ENCODE measurements around the gene MRPL32.
"Not testable (repeated sequence)": the region's sequence is repeated elsewhere in the genome, so short reads cannot be mapped to it uniquely, and the experiment has no call there.

The MRPL32 gene

DNA sequence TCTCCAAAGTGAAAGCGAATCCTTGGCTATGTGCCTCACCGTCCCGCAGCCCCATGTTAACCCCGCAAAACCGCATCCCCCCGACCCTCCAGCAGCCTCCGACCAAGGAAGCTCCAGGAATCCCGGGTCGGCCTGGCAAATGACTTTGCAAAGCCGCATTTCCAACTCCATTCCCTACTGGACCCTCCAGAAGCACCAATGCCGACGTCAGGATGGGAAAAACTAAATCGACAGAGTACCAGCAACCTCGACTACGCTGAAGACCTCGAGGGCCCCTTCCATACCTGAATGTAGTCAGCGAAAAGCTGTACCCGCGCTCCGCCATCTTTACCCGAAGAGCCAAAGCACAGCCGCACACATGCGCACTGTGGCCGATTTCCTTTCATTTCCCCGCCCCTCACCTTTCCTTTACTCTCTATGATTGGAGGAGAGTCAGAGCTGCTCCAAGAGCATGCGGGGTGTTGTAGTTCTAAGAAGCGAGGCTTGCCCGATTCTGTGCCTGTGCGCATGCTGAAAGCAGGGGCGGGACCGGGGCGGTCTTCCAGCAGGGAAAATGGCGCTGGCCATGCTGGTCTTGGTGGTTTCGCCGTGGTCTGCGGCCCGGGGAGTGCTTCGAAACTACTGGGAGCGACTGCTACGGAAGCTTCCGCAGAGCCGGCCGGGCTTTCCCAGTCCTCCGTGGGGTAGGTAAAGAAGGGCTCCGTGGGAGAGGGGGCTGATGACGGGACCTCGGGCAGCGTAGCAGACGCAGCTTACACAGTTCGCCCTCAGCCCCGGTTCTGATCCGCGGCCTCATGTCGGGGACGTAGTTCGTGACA is at the start of gene MRPL32, which contains the start of gene PSMA2:
Gene MRPL32, plus strand, starts transcription at position 543 of the 818 bp plus-strand sequence. Its CDS starts 11 bp downstream, at position 554.
Gene PSMA2, minus strand, starts transcription at position 341 of the 818 bp plus-strand sequence. Its CDS starts 16 bp downstream, at position 325.
- peak; percentile 99 for DNase-seq

DNA sequence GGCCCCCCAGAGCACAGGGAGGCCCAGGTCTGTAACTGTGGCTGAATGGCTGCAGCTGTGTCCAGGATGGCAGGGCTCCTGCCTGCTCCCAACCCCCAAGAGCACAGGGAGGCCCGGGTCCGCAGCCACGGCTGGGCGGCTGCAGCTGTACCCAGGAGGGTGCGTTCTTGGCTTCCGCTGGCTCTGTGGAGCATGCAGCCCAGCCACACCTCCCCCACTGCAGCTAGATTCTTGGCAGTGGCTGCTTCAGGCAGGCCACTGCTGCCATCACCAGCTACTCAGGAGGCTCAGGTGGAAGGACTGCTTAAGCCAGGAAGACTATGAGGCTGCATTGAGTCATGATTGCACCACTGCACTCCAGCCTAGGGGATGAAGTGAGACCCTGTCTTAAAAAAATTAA is 48.2 kb upstream of the MRPL32 start:
- no peak for DNase-seq

DNA sequence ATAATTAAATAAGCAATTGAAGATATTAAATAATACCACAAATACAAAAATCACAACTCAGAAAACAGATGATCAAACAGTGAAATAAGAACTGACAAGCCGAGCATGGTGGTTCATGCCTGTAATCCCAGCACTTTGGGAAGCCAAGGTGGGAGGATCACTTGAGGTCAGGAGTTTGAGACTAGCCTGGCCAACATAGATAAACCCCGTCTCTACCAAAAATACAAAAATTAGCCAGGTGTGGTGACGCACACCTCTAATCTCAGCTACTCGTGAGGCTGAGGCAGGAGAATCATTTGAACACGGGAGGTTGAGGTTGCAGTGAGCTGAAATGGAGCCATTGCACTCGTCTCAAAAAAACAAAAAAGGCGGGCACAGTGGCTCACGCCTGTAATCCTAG is 47.0 kb upstream of the MRPL32 start:
- DNase-seq, result not testable (repeated sequence)

DNA sequence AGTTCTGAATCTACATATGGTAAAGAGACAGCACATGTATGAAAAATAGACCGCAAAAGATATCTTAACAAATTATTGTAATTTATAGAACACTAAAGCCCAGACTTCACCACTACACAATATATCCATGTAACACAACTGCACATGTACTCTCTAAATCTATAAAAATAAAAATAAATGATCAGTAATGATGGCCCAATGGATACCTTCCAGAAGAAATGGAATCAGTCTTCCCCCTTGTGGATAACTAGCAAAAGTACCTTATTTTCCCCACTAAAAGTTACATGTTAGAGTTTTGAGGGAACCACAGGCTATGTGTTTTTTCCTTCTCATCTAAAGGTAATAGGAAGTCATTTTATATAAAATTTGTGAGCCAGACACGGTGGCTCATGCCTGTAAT is 46.0 kb upstream of the MRPL32 start:
- no peak for DNase-seq

DNA sequence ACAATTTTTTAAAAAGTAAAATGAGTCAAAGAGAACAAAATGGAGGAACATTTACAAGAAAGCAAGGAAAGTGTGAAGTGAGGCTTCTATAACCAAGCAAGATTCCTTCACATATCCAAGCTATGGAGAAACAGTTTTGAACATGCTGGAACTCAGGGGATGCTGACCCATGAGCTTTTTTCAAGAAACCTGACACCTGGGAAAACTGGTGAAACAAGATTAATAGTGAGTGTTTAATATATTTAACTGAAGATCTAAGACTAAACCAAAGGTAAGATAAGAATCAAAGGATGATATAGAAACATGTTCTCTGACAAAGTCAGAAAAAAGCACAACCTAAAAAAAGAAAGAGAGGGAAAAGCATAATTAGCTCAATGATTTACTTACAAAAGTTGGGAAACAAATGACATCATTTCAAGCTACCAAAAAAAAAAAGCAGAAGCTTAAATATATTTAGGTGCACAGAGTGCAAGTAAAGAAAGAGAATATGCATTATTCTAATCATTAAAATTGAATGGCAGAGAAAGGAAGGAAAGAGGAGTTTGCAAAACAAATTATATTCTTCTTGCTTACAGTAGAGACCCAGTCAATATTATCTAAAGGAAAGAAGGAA is 45.2 kb upstream of the MRPL32 start:
- no peak for DNase-seq

DNA sequence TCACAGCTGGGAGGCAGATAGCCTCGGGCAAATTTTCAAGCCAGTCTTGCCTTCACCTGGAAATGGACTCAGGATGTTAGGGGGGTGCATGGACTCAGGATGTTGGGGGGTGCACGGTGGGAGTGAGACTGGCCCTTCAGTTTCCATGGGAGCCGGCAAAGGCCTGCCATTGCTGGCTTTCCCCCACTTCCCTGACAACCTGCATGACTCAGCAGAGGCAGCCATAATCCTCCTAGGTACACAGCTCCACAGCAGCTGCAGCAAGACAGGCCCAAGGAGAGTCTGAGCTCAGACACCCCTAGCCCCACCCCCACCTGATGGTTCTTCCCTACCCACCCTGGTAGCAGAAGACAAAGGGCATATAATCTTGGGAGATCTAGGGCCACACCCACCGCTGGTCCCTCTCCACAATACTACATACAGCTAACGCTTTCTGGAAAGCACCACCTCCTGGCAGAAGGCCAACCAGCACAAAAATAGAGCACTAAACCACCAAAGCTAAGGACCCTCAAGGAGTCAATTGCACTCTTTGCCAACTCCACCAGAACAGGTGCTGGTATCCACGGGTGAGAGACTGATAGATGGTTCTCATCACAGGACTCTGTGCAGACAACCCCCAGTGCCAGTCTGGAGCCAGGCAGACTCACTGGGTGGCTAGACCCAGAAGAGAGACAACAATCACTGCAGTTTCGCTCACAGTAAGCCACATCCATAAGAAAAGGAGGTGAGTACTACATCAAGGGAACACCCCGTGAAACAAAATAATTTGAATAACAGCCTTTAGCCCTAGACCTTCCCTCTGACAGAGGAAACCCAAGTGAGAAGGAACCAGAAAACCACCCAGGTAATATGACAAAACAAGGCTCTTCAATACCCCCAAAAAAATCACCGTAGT is 38.6 kb upstream of the MRPL32 start:
- DNase-seq, result no peak

DNA sequence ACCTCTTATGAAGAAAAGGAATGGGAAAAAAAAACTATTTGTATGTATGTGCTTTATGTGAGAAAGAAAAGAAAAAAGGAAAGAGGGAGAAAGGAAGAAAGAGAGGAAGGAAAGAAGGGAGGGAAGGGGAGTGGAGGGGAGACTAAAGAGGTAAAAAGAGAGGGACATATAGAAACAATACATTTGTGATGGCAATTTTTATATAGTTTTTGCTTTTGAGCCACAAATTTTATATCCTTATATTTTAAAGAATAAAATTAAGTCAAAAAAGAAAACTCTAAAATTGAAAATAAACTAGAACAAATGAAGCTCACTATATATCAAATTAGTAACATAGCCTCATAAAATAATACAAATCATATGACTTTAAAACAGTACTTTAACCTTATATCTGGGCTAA is 31.3 kb upstream of the MRPL32 start:
- DNase-seq, result no peak

DNA sequence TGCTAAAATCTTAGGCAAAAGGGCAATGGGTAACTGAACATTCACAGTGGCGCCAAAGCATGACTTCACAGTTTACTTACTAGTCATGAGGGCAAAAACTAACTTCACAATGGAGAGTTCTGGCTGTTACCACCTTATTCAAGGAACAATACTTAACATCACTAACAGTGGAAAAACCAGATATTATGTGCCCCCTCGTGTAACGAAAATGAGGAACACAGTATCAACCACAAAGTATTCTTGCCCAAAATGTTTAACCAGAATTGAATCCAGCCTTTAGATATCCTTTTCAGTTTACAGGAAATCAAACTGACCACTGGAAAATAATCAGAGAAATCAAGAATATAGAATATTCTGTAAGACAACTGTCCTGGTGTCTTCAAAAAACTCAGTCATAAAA is 29.8 kb upstream of the MRPL32 start:
- no peak for DNase-seq

DNA sequence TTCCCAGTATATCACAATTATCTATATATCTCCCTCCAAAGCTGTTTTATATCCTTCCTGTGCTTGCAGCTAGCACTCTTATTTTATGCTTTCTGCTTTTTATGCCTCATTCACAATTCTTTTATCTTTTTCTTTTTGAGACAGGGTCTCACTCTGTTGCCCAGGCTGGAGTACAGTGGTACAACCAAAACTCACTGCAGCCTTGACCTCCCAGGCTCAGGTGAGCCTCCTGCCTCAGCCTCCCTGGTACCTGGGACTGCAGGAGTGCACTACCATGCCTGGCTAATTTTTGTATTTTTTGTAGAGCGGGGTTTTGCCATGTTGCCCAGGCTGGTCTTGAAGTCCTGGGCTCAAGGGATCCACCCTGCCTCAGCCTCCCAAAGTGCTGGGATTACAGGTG is 26.0 kb upstream of the MRPL32 start:
- no peak for DNase-seq

DNA sequence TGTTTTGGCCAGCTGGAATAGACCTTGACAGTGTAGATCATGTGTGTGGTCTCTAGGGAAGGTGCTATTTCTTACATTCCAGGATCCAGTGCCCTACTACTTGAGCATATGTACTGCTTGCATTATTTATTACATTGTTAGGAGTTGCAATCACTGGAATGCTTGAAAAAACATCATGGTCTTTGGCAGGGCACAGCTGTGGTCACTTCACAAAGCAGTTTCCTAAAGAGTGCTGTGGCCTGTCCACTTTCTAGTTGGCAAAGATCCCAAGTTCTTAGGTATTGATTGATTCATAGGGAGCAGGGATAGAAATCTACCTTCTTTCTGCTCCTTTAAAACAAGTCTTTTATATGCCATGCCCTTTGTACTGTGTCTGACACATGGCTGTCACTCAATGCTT is 24.9 kb upstream of the MRPL32 start:
- DNase-seq, result no peak

DNA sequence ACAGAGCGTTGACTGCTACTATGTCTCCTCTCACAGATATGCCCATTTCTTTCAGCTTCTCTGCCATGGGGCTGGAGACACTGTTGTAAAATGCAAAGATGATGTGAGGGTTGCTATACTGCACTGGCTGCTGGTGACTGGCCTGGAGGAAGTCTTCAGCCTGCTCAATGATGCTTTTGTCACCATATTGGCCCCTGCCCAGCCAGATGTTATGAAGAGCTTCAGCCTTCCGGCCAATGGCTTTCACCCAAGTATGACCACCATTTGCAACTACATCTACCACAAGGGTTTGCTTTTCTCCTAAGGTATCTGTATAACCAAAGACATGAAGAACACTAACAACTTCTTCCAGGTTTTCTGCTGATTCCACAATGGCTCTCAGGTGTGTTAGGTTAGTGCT is 21.9 kb upstream of the MRPL32 start:
- no peak for DNase-seq

DNA sequence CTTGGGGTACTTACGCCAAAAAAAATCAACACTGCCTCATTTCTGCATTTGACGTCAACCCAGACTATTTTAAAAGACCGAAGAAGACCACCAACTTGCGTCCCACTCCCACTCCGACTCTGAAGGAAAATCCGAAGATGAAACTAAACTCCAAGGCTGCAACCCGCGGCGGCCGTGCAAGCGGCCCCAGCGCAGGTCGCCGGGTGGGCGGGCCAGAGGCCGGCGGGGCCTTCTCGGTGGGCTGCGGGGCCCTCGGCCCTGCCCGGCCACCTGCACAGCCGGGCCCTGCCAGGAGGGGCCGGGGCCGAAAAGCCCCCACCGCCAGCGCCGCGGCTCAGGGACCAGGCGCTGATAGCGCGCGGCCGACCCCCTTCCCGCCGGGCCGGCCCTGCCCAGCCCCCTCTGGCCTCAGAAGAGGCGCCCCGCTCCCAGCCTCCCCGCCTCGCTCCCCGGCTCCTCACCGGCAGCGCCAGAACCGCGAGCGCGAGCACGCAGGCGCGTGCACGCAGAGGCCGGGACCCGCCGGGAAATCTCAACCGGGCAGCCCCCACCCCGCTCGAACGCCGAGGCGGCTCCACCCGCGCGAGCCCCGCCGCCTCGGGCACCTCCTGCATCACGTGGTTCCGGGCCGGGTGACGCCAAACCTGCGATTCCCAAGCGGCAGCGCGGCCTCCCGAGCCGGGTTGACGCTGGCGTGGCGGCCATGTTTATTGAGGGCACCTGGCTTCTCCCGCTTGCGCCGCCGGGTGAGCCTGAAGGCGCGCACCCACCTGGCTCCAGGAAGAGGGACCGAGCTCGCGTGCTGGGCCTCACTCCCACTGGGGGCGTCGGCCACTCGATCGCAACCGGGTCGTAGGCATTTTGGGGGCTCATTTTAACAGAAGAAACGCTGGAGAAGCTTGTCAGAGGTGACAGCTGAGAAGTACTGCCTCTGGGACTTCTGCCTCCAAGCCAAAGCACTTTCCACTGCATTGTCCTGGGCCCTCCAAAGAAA is 20.4 kb upstream of the MRPL32 start, which contains the start of gene C7orf25:
Gene C7orf25, minus strand, starts transcription at position 617 of the 994 bp plus-strand sequence. CDS start 1,170 bp downstream, outside the sequence.
- DNase-seq, result peak; percentile 89

DNA sequence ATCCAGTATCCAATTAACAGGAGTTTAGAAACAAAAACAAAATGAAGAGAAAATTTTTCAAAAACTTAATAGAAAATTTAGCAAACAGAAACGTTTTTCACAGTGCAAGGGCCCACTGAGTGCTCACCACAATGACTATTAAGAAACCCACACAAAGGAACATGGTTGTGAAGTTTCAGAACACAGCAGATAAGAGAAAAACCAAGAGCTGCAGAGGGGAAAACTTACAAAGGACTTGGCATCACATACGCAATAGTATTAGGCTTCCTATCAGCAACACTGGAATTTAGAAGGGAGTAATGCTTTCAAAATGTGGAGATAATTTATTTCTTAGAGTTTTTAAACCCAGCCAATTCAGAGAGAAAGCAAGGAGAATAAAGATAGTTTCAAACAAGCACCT is 18.6 kb upstream of the MRPL32 start:
- no peak for DNase-seq

DNA sequence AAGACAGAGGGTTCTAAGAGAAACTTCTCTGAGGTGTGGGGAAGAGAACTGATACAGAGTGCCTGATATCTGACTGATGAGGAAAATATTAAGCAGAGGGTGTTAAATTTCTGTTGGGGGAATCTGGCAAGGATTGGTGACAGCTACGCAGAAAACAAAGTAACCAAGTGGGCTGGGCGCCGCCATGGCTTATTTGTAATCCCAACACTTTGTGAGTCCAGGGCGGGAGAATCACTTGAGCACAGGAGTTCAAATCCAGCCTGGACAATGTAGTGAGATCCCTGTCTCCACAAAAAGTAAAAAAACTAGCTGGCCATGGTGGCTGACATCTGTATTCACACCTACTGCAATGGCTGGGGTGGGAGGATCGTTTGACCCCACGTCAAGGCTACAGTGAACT is 18.2 kb upstream of the MRPL32 start:
- DNase-seq, result no peak

DNA sequence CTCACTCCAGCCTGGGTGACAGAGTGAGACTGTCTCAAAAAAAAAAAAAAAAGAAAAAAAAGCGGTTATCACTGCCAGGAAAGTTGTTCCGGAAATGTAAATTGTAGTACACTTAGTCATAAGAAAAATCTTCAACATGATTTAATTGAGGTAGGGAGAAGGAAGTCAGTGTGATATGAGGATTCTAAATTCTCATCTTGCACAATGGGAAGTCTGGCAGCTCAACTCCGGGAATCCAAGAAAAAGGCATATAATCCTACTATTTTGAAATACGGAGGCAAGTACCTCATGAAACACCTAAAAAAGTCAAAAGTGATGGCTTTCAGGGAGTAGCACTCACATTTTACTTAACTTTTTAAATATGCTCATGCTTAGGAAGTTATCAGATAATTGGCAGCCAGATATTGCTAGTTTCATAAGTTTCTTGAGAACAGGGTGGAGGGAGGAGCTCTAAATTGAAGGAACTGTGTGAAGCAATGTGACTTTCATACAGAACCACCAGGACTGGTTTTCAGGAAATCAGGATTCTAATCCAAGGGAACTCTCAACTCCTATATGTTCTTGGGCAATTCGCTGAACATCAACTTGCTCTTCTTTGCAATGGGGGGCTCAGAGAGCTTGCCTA is 17.6 kb upstream of the MRPL32 start:
- DNase-seq, result no peak

DNA sequence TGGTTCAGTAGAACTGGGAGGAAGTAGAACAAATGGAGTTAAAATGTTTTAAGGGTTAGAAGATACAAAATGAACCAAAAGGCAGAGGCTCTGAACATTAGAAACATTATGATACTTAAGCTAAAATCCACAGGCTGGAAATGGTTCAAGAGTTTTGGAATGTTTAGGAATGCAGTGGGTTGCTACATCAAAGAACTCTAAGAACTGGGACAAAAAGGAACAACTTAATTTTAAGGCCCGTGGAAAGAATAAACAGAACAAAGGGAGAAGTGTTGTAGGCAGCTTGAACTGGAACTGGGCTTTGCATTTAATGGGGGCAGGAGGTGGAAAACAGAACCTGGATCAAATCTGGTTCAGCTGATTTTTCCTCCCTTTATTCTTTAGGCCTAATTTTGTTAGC is 16.8 kb upstream of the MRPL32 start:
- no peak for DNase-seq

DNA sequence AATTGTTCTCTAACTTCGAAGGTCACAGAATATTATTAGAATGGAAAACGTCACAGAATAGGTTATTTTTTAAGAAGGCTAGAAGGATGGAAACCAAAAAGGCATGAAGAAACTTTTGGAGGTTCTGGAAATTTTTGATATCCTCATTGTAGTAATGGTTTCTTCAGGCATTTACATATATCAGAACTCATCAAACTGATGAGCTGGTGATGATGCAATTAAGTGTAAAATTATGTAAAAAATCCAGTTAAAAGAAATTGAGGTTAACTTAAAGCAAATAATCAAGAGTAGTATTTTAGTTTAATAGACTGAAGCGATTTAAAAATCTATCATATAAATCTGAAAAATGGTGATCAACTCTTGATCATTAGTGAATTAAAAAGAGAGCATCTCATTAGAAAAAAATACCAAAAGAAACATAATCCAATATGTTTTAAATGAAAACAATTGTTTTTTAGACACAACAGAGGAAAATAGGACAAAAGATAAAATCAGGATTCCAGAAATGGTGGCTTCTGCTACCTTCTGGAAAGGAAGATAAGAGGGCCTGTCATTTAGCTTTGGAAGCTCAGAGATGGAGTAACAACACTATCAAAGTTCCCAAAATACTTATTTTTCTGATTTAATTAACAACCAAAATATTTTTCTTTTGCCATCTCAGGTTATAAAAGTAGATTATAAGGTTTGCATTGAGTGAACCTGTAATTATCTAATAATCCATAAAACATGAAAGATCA is 10.0 kb upstream of the MRPL32 start:
- DNase-seq, result no peak

DNA sequence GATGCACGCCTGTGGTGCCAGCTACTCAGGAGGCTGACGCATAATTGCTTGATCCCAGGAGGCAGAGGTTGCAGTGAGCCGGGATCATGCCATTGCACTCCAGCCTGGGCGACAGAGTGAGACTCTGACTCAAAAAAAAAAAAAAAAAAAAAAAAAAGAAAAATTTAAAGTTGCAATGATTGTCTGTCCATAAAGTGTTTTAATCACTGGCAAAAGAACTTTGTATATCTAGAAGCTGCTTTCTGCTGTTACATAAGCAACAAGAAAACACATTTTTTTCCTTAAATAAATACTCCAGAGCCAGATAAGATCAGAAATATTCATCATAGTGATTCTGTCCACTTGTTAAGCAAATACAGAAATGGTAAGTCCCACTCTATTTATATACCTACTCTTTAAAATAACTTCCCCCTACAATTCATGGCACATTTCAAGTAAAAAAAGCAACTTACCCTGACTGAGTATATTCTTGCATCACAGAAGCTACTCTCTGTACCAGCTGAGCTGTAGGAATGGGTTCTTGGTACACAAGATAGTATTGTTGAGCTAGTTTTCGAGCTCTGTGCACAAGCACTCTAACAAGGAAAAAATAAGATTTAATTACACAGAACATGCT is 7.8 kb upstream of the MRPL32 start:
- no peak for DNase-seq

DNA sequence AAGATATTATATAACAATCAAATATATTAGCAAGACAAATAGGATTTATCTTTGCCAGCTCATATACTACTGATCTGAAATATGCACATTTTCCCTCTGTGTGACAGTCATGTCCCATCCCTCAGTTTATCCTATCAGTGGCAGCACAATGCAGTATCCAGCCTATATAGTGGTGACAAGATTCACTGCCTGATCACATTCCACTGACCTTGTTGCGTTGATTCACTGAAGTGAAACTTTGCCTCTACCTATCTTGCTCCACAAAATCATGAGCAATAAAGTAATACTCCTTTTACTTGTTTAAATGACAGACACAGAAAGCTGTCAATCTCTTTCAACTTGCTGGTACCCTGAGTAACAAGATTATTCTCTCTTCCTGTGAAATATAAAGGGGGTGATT is 6.5 kb upstream of the MRPL32 start:
- no peak for DNase-seq

DNA sequence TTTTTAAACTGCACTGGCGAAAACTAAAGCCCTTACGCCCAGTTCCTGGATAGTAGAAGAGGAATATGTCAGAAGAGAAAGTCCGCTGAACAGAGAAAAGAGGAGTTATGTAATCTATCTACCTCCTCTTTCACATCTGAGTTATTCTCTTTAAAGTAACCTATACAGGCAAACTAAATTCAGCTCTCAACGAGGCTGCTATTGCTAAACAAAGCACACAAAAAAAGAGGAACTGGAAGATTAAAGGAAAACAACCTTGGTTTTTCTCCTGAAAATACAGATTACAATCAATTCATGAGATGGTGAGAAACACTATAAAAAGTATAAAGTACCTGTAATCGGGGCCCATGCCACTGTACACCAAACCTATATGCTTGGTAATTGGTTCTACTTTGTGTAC is 6.0 kb upstream of the MRPL32 start:
- no peak for DNase-seq
